Stimulated activated CD4-positive, alpha-beta T cell treated with anti-CD3 and anti-CD28 coated beads, Interleukin-1b, Interleukin-23, amount 100 ng/mL, for 24 hours (primary cell): ENCODE results near the gene CFAP57.
"Not testable (repeated sequence)": the region's sequence is repeated elsewhere in the genome, so short reads cannot be mapped to it uniquely, and the experiment has no call there.

ENCODE experiments used
- DNase-seq, 4 experiments: peaks; one replicate each; pipeline ENCODE4 v3.0.0-alpha.2; 2020; ENCODE audit warnings: low read depth in 4 of 4, low spot score in 1 of 4

The CFAP57 gene

GRCh38 chr1:43171876-43172526 lies at the start of gene CFAP57, which contains the start of gene EBNA1BP2:
TSS of gene CFAP57 (plus strand) at chr1:43172330. CDS start at chr1:43172754, 424 bp downstream.
TSS of gene EBNA1BP2 (minus strand) at chr1:43172290. CDS start at chr1:43172118, 172 bp downstream.
- DNase-seq = peak; percentile 77 to 85 (median 82)

GRCh38 chr1:43123031-43123430 lies 49.1 kb upstream of the CFAP57 start:
- DNase-seq = no peak

GRCh38 chr1:43128816-43129215 lies 43.3 kb upstream of the CFAP57 start:
- DNase-seq = no peak

GRCh38 chr1:43129426-43129825 lies 42.7 kb upstream of the CFAP57 start:
- DNase-seq = no peak

- no peak for DNase-seq
These were observed 38.1 kb upstream of the CFAP57 start for GRCh38 chr1:43134068-43134467.

- no peak for DNase-seq
These were observed 37.5 kb upstream of the CFAP57 start for GRCh38 chr1:43134640-43135039.

GRCh38 chr1:43135857-43136781 lies 36.0 kb upstream of the CFAP57 start:
- no peak for DNase-seq

- DNase-seq = no peak
These were observed 34.6 kb upstream of the CFAP57 start for GRCh38 chr1:43137445-43138052.

- not testable (repeated sequence) for DNase-seq
These were observed 32.8 kb upstream of the CFAP57 start for GRCh38 chr1:43139295-43139694.

GRCh38 chr1:43140010-43140409 lies 32.1 kb upstream of the CFAP57 start:
- DNase-seq = no peak

GRCh38 chr1:43140583-43140982 lies 31.5 kb upstream of the CFAP57 start:
- no peak for DNase-seq

GRCh38 chr1:43143441-43143888 lies 28.7 kb upstream of the CFAP57 start:
- DNase-seq = no peak

- no peak for DNase-seq
These were observed 27.9 kb upstream of the CFAP57 start for GRCh38 chr1:43144237-43144636.

- peak in 3 of 4 experiments; percentile 5 to 31 (median 29) for DNase-seq
These were observed 24.4 kb upstream of the CFAP57 start for GRCh38 chr1:43147625-43148327.

GRCh38 chr1:43149889-43150288 lies 22.2 kb upstream of the CFAP57 start:
- DNase-seq = no peak

- DNase-seq = no peak
These were observed 19.3 kb upstream of the CFAP57 start for GRCh38 chr1:43152866-43153265.

GRCh38 chr1:43153443-43153842 lies 18.7 kb upstream of the CFAP57 start:
- DNase-seq = no peak

- no peak for DNase-seq
These were observed 16.1 kb upstream of the CFAP57 start for GRCh38 chr1:43156026-43156425.

- DNase-seq = no peak
These were observed 7.0 kb upstream of the CFAP57 start for GRCh38 chr1:43165162-43165561.

- DNase-seq = no peak
These were observed 6.4 kb upstream of the CFAP57 start for GRCh38 chr1:43165765-43166164.

GRCh38 chr1:43171312-43171875 lies 736 bp upstream of the CFAP57 start:
- DNase-seq = peak in 1 of 4 experiments; percentile 1
